HG02938 (cell line): ENCODE measurements around the gene LARGE1.

Experiments used
- ATAC-seq: cut with Tn5 transposase; IDR thresholded peaks from one replicate; pipeline ENCODE4 v1.9.1; 2021; ENCODE audit warnings: mild to moderate bottlenecking, moderate library complexity; ENCODE audit not compliant: unreplicated experiment

LARGE1 gene

GRCh38 chr22:33785283-33785968 is 134.8 kb downstream of the LARGE1 start:
- ATAC-seq, result no peak

- ATAC-seq, result no peak
These were observed 138.9 kb downstream of the LARGE1 start for GRCh38 chr22:33781411-33781810.

GRCh38 chr22:33780531-33781136 is 139.6 kb downstream of the LARGE1 start:
- ATAC-seq, result no peak

- ATAC-seq, result no peak
These were observed 141.0 kb downstream of the LARGE1 start for GRCh38 chr22:33779243-33779642.

- no peak for ATAC-seq
These were observed 143.8 kb downstream of the LARGE1 start for GRCh38 chr22:33776491-33776890.

- ATAC-seq, result no peak
These were observed 145.5 kb downstream of the LARGE1 start for GRCh38 chr22:33774781-33775180.

GRCh38 chr22:33772745-33773144 is 147.5 kb downstream of the LARGE1 start:
- no peak for ATAC-seq

GRCh38 chr22:33771136-33771535 is 149.1 kb downstream of the LARGE1 start:
- no peak for ATAC-seq

GRCh38 chr22:33770723-33771122 is 149.6 kb downstream of the LARGE1 start:
- no peak for ATAC-seq

- ATAC-seq, result no peak
These were observed 154.2 kb downstream of the LARGE1 start for GRCh38 chr22:33766091-33766490.

GRCh38 chr22:33758961-33759360 is 161.3 kb downstream of the LARGE1 start:
- ATAC-seq, result no peak

GRCh38 chr22:33757802-33758483 is 162.3 kb downstream of the LARGE1 start:
- no peak for ATAC-seq

- no peak for ATAC-seq
These were observed 163.1 kb downstream of the LARGE1 start for GRCh38 chr22:33757041-33757801.

GRCh38 chr22:33756508-33756949 is 163.7 kb downstream of the LARGE1 start:
- no peak for ATAC-seq

GRCh38 chr22:33748714-33749113 is 171.6 kb downstream of the LARGE1 start:
- ATAC-seq, result no peak

- no peak for ATAC-seq
These were observed 172.6 kb downstream of the LARGE1 start for GRCh38 chr22:33747576-33748180.

- no peak for ATAC-seq
These were observed 173.2 kb downstream of the LARGE1 start for GRCh38 chr22:33747029-33747428.

- no peak for ATAC-seq
These were observed 173.8 kb downstream of the LARGE1 start for GRCh38 chr22:33746501-33746928.

GRCh38 chr22:33745501-33745900 is 174.8 kb downstream of the LARGE1 start:
- no peak for ATAC-seq

GRCh38 chr22:33743756-33744155 is 176.5 kb downstream of the LARGE1 start:
- ATAC-seq, result no peak

GRCh38 chr22:33741025-33741424 is 179.3 kb downstream of the LARGE1 start:
- ATAC-seq, result no peak
